H7 (cell line): ENCODE data around the gene S100A14. TPM values are rescaled to one million over a fixed set of nuclear protein-coding genes. Genes with fewer than 3 reads are reported as not detected.

Experiments used
- DNase-seq: peaks from one replicate; pipeline ENCODE4 v3.0.0; 2012
- H3K27me3 ChIP-seq: 2 replicates; pipeline ENCODE4 v1.6.0; 2011; ENCODE audit warnings: mild to moderate bottlenecking, low read length; ENCODE audit not compliant: control insufficient read depth, insufficient read depth
- H3K36me3 ChIP-seq: replicated peaks from 2 replicates; pipeline ENCODE4 v1.5.1; 2011; ENCODE audit warnings: low read length; ENCODE audit not compliant: control insufficient read depth, insufficient read depth
- H3K4me3 ChIP-seq: 2 replicates; pipeline ENCODE4 v1.5.1; 2011; ENCODE audit warnings: low read depth, mild to moderate bottlenecking, control low read depth, low read length, moderate library complexity; ENCODE audit not compliant: insufficient read depth
- total RNA-seq: library from RNA; depleted of rRNA; stranded (reverse); fragments of >200 nt; shearing (Covaris generic); gene quantifications from 2 replicates; pipeline ENCODE4 v1.2.3, GENCODE V29; 2014

Gene S100A14
- total RNA-seq, 1 experiment from 2014 or later, result 1.8 TPM

- peaks cover 1% of the 10 kb centered on the region; the same call in 1 of the 2 replicates for H3K36me3 ChIP-seq
These were observed 14.3 kb upstream of the S100A14 start for GRCh38 chr1:153630384-153630783.

GRCh38 chr1:153629971-153630370, 13.8 kb upstream of the S100A14 start:
- H3K4me3 ChIP-seq, result no peak overlapping the region
- H3K27me3 ChIP-seq, result no peaks in the 10 kb centered on the region
- DNase-seq, result no peak
- H3K36me3 ChIP-seq, result peaks cover 1% of the 10 kb centered on the region; the same call in 1 of the 2 replicates

More at GRCh38 chr1:153630384-153630783, 14.3 kb upstream of the S100A14 start:
- H3K27me3 ChIP-seq, result no peaks in the 10 kb centered on the region
- DNase-seq, result no peak
- H3K4me3 ChIP-seq, result no peak overlapping the region

DNA sequence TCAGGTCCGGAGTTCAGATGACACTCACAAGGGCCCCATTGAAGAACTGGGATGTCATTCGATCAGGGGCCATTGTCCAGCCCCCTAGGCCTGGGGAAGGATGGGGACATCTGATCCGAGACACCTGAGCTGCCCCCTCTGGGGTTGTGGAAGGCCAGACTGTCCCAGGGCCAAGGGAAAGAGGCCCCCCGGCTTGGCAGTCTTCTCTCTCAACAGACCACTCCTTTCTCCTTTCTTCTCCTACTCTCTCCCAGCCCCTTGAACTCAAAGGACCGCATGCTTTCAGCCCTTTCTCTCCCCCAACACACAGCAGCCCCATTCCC, 13.2 kb upstream of the S100A14 start:
- peaks cover 1% of the 10 kb centered on the region; the same call in 1 of the 2 replicates for H3K36me3 ChIP-seq
- no peak for DNase-seq
- H3K4me3 ChIP-seq, result no peak overlapping the region
- H3K27me3 ChIP-seq, result no peaks in the 10 kb centered on the region

DNA sequence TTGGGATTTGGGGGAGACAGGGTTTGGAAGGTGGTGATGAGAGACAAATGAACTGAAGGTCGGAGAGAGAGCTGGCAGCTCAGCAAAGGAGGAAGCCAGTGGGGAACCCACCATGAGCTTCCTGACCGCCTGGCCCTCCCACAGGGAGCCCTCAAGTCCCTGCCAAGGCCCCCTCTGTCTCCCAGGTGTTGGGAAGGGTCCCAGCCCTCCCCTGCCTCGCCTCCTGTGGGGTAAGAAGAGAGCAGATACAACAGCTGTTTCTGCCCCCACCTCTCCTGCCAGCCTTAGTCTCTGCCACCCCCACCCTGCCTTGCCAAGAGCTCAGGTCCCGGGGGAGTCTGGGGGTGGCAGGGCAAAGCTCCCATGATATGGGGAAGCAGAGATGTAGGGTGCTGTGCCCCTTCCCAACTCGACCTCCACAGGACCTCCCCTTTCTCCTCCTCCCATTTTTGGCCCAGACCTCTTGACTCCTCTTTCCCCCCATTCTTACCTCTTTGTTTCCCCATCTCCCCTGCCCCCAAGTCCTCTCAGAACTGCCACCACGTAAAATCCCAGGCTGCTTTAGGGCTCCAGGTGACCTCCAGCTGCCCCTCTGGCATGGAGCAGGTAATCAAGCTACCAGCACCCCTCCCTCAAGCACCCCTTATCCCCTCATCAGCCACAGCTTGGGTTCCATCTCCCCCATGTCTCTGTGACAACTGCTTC, 12.7 kb upstream of the S100A14 start:
- DNase-seq, result peak; percentile 37
- Histone ChIP-seq H3K27me3 (no peaks in the 10 kb centered on the region), H3K36me3 (peaks cover 1% of the 10 kb centered on the region; the same call in 1 of the 2 replicates), H3K4me3 (no peak overlapping the region)

- peak within 1 kb of the TSS; percentile 60 for H3K4me3 ChIP-seq
- peak; percentile 54 for DNase-seq
- H3K27me3 ChIP-seq, result no peaks in the 10 kb centered on the region
- peaks cover 1% of the 10 kb centered on the region; the same call in 1 of the 2 replicates for H3K36me3 ChIP-seq
These were observed 11.8 kb upstream of the S100A14 start, which contains the start of gene S100A1 for GRCh38 chr1:153627715-153628626. S100A1 (plus strand) TSS chr1:153628434; CDS start chr1:153630522, 2,088 bp downstream.

GRCh38 chr1:153626904-153627714, 11.0 kb upstream of the S100A14 start, which contains the start of gene S100A13:
S100A13 (minus strand) TSS chr1:153627505; CDS start chr1:153626472, 1,033 bp downstream.
- H3K27me3 ChIP-seq, result no peaks in the 10 kb centered on the region

DNA sequence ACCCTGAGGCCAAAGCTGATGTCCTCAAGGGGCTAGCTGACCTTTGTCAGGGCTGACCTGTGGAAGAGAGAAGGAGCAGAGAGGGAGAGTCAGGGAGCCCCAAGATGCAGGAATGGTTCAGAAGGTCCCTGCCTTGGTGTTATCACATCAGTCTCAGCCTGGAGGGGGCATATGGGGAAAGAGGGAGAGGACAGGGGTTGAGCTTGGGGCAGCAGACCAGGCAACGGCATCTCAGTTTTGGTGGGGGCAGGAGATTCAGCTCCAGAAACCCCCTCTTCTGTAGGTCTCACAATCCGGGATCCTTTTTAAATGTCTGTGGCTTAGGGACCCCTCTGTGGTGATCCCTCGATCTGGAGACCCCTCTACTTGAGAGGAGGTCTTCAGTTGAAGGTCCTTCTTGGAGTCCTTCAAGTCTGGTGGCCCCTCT, 10.4 kb upstream of the S100A14 start:
- no peaks in the 10 kb centered on the region; the same call in 1 of the 2 replicates for H3K36me3 ChIP-seq
- DNase-seq, result no peak
- no peaks in the 10 kb centered on the region for H3K27me3 ChIP-seq
- peak overlapping the region; percentile 60 for H3K4me3 ChIP-seq

More at GRCh38 chr1:153626904-153627714, 11.0 kb upstream of the S100A14 start, which contains the start of gene S100A13:
- peak; percentile 98 for DNase-seq
- Histone ChIP-seq H3K4me3 (peak within 1 kb of the TSS; percentile 60), H3K36me3 (no peaks in the 10 kb centered on the region; the same call in 1 of the 2 replicates)

GRCh38 chr1:153624965-153625611, 9.0 kb upstream of the S100A14 start:
- no peak for DNase-seq
- Histone ChIP-seq H3K4me3 (no peak overlapping the region), H3K27me3 (no peaks in the 10 kb centered on the region), H3K36me3 (no peaks in the 10 kb centered on the region; the same call in 1 of the 2 replicates)

GRCh38 chr1:153623101-153623500, 7.0 kb upstream of the S100A14 start:
- peak; percentile 63 for DNase-seq
- Histone ChIP-seq H3K4me3 (no peak overlapping the region), H3K36me3 (peaks cover 1% of the 10 kb centered on the region; the same call in 1 of the 2 replicates), H3K27me3 (no peaks in the 10 kb centered on the region)

DNA sequence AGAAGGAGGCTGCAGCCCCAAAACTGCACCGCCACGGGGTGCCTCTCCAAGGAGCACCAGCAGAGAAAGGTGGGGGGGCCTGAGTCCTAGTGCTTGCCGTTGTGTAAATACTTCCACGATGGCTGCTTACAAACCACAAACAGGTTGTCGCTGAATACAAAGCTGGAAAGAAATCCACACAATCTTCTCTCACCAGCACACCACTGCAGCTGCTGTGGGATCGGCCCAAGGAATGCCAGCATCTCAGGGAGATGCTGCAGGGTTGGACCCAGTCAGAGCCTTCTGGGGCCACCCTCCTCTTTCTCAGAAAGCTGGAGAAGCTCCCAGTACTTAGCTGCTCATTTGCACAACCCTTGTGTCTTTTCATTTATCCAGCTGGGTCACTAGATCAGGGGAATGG, 3.0 kb upstream of the S100A14 start:
- H3K4me3 ChIP-seq, result no peak overlapping the region
- H3K27me3 ChIP-seq, result no peaks in the 10 kb centered on the region
- peaks cover 1% of the 10 kb centered on the region; the same call in 1 of the 2 replicates for H3K36me3 ChIP-seq
- no peak for DNase-seq

- Histone ChIP-seq H3K4me3 (no peak overlapping the region), H3K36me3 (peaks cover 1% of the 10 kb centered on the region; the same call in 1 of the 2 replicates), H3K27me3 (no peaks in the 10 kb centered on the region)
- peak; percentile 87 for DNase-seq
These were observed 1.5 kb upstream of the S100A14 start for GRCh38 chr1:153617663-153618062.

DNA sequence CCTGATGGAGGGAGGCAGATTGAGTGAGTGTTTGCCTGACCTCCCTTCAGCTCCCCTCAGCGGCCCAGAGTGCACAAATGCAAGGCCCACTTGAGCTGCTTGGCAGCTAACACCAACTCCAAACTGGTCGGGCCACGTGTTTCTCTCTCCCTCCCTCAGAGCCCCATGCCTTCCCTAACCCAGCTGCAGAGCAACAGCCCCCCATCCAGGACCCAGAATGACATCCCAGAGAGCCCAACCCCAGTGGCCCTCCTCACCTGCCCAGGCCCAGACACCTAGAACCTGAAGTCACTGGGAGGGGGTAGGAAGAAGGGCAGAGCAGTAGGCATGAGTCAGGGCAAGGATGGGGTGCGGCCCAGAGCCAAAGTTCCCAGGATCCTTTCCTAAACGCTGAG, 789 bp upstream of the S100A14 start:
- peak; percentile 38 for DNase-seq
- Histone ChIP-seq H3K27me3 (no peaks in the 10 kb centered on the region; the same call in 1 of the 2 replicates), H3K4me3 (no peak overlapping the region), H3K36me3 (peaks cover 1% of the 10 kb centered on the region; the same call in 1 of the 2 replicates)

DNA sequence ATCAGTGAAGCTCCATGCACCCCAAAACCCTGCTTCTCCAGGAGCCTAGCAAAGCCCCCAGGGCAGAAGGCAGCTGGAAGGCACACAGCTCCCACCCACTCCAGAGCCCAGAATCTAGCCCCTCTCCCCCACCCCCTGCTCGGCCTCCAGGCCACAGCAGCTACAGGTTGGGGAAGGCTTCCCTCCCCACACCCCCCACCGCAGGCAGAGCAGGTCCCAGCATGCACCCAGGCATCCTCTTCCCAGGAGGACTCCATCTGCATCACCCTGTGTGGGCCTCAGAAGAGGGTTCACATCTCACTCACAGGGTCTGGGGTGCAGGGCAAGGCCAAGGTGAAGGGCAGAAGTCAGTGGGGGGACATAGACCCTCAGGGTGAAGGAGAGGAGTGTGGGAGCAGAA, 719 bp downstream of the S100A14 start:
- H3K27me3 ChIP-seq, result no peaks in the 10 kb centered on the region; the same call in 1 of the 2 replicates
- DNase-seq, result no peak
- peaks cover 1% of the 10 kb centered on the region; the same call in 1 of the 2 replicates for H3K36me3 ChIP-seq
- no peak overlapping the region for H3K4me3 ChIP-seq
